Measurements from ENCODE around the gene NCOA4.
"Not testable (repeated sequence)": the region's sequence is repeated elsewhere in the genome, so short reads cannot be mapped to it uniquely, and the experiment has no call there.

Gene NCOA4

GRCh38 chr10:45978554-45978953, 51.9 kb downstream of the NCOA4 start:
- not testable (repeated sequence) for DNase-seq

DNA sequence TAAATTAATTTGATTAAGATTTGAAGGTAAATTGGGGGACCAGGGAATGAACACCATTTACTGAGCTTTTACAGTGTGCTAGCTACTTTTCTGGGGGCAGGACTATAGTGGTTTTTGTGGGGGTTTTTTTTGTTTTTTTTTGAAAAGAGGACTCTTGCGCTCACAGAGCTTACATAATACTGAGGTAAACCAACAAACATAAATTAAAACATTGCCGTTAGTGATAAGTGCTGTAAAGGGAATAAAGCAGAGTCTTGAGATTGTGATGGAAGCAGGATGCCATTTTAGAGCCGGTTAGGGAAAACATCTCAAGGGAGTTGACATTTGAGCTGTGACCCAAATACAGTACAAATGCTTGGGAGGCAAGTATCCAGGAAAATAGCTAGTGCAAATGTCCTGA, 56.4 kb downstream of the NCOA4 start:
- DNase-seq: not testable (repeated sequence)

GRCh38 chr10:45972813-45973169, 57.6 kb downstream of the NCOA4 start:
- DNase-seq: not testable (repeated sequence)

GRCh38 chr10:45972106-45972812, 58.2 kb downstream of the NCOA4 start, which contains the start of gene TIMM23:
Gene TIMM23 (plus strand): TSS chr10:45972489. CDS start chr10:45972625, 136 bp downstream.
- peak; percentile 89 for DNase-seq

- DNase-seq: not testable (repeated sequence)
Observed at GRCh38 chr10:45971742-45972105, 58.7 kb downstream of the NCOA4 start.

GRCh38 chr10:45971019-45971418, 59.4 kb downstream of the NCOA4 start:
- not testable (repeated sequence) for DNase-seq

GRCh38 chr10:45962686-45963452, 67.6 kb downstream of the NCOA4 start:
- not testable (repeated sequence) for DNase-seq

- DNase-seq: not testable (repeated sequence)
Observed at GRCh38 chr10:45957928-45958327, 72.5 kb downstream of the NCOA4 start.

GRCh38 chr10:45956634-45957033, 73.8 kb downstream of the NCOA4 start:
- not testable (repeated sequence) for DNase-seq

Measured in central memory CD4-positive, alpha-beta T cell (primary cell).